ENCODE measurements around the gene NTSR1. TPM values are rescaled to one million over a fixed set of nuclear protein-coding genes. Genes with fewer than 3 reads are reported as not detected.

Gene NTSR1
- polyA plus RNA-seq, 3 donors: 0.35 to 2.5 (median 0.40) TPM

DNA sequence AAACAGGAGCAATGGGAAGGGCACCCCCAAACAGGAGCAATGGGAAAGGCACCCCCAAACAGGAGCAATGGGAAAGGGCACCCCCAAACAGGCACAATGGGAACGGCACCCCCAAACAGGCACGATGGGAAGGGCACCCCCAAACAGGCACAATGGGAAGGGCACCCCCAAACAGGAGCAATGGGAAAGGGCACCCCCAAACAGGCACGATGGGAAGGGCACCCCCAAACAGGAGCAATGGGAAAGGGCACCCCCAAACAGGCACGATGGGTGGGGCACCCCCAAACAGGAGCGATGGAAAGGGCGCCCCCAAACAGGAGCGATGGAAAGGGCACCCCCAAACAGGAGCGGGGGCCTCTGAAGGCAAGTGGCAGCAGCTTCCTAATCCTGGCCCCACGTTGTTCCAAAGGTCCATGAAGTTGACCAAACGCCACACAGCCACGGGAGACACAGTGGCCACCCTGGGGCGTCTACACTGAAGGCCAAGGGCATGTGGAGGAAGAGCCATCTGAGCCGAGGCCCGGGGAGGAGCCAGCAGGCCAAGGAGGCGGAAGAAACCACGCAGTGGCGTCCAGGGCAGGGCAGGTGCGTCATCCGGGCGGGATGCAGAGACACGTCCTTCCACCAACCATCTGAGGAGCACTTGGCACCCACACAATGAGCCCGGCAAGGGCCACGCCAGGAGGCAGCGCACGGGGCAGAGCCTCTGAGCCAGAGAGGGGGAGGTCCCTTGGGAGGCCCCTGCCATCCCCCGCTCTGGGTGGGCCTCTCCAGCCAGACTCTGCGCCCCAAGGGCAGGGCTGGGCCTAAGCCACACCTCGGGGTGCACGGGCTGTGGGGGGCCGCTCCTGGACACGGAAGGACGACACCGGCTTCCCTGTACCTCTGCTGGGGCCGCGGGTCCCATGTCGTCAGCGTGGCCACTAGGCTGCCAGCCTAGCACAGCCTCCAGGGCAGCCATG is 21.5 kb upstream of the NTSR1 start:
- H3K9ac ChIP-seq (ENCODE audit: insufficient read depth, low read length, poor library complexity, severe bottlenecking): no peak overlapping the region
- no peak overlapping the region for H3K4me3 Mint-ChIP-seq
- H3K27me3 Mint-ChIP-seq (ENCODE audit: low read depth in 3 of 3): peaks cover 4 to 5% (median 4%) of the 10 kb centered on the region in 3 donors
- peak overlapping the region in 1 of 2 donors; percentile 68 for H3K27ac ChIP-seq (ENCODE audit: low read depth in 1 of 2, low read length in 2 of 2)
- H3K36me3 Mint-ChIP-seq: no peaks in the 10 kb centered on the region
- TF ChIP-seq, protein P1, sequence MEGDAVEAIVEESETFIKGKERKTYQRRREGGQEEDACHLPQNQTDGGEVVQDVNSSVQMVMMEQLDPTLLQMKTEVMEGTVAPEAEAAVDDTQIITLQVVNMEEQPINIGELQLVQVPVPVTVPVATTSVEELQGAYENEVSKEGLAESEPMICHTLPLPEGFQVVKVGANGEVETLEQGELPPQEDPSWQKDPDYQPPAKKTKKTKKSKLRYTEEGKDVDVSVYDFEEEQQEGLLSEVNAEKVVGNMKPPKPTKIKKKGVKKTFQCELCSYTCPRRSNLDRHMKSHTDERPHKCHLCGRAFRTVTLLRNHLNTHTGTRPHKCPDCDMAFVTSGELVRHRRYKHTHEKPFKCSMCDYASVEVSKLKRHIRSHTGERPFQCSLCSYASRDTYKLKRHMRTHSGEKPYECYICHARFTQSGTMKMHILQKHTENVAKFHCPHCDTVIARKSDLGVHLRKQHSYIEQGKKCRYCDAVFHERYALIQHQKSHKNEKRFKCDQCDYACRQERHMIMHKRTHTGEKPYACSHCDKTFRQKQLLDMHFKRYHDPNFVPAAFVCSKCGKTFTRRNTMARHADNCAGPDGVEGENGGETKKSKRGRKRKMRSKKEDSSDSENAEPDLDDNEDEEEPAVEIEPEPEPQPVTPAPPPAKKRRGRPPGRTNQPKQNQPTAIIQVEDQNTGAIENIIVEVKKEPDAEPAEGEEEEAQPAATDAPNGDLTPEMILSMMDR (IDR thresholded peaks at IDR 0.05): no peak
- intact Hi-C loops (cut with micrococcal nuclease): loop anchor here in 1 of 2 donors (1.0 kb wide), 1 partner anchor 9 kb away; no protein-coding TSS in a partner anchor
- no peaks in the 10 kb centered on the region for H4K20me1 ChIP-seq (ENCODE audit: insufficient read depth, low read length)
- WGBS (ENCODE audit: insufficient coverage): 89% methylated on average over 29 of the region's 37 CpGs
- no peak overlapping the region for H2AFZ ChIP-seq (ENCODE audit: insufficient read depth, low read depth, low read length, poor library complexity, severe bottlenecking)
- peaks cover 44% of the 10 kb centered on the region for H3K4me1 Mint-ChIP-seq
- peak overlapping the region; percentile 61 for H3K4me2 ChIP-seq (replicated peaks; ENCODE audit: extremely low read depth, low read length, poor library complexity, severe bottlenecking)
- H3K27me3 ChIP-seq (ENCODE audit: control insufficient read depth in 2 of 2, insufficient read depth in 2 of 2, low read length in 2 of 2): no peaks in the 10 kb centered on the region
- peak overlapping the region in 4 of 7 donors; percentile 36 to 90 (median 77) for H3K27ac Mint-ChIP-seq
- peaks cover 28 to 47% of the 10 kb centered on the region in 2 donors for H3K4me1 ChIP-seq (ENCODE audit: control insufficient read depth in 1 of 2, insufficient read depth in 2 of 2, low read length in 2 of 2)
- no peaks in the 10 kb centered on the region for H3K36me3 ChIP-seq (replicated peaks in 1 of 2; ENCODE audit: control insufficient read depth in 1 of 2, insufficient read depth in 2 of 2, low read length in 2 of 2)
- no peaks in the 10 kb centered on the region for H3K9me3 ChIP-seq (replicated peaks in 1 of 2; ENCODE audit: control insufficient read depth in 1 of 2, insufficient read depth in 1 of 2, low read length in 2 of 2)
- peaks cover 0 to 3% (median 0%) of the 10 kb centered on the region in 7 donors for H3K9me3 Mint-ChIP-seq
- no peaks in the 10 kb centered on the region for H3K79me2 ChIP-seq (ENCODE audit: insufficient read depth, low read length)
- peak overlapping the region in 1 of 3 experiments; percentile 66 for H3K4me3 ChIP-seq (replicated peaks in 1 of 3; ENCODE audit: low read depth in 2 of 3, low read length in 3 of 3)
- DNase-seq: no peak

GRCh38 chr20:62688083-62688482 is 20.6 kb upstream of the NTSR1 start:
- Histone ChIP-seq H3K27me3 (ENCODE audit: control insufficient read depth in 2 of 2, insufficient read depth in 2 of 2, low read length in 2 of 2) (no peaks in the 10 kb centered on the region), H3K4me1 (ENCODE audit: control insufficient read depth in 1 of 2, insufficient read depth in 2 of 2, low read length in 2 of 2) (peaks cover 32 to 53% of the 10 kb centered on the region in 2 donors), H4K20me1 (ENCODE audit: insufficient read depth, low read length) (no peaks in the 10 kb centered on the region), H2AFZ (ENCODE audit: insufficient read depth, low read depth, low read length, poor library complexity, severe bottlenecking) (no peak overlapping the region), H3K4me2 (replicated peaks; ENCODE audit: extremely low read depth, low read length, poor library complexity, severe bottlenecking) (no peak overlapping the region), H3K9ac (ENCODE audit: insufficient read depth, low read length, poor library complexity, severe bottlenecking) (no peak overlapping the region), H3K36me3 (replicated peaks in 1 of 2; ENCODE audit: control insufficient read depth in 1 of 2, insufficient read depth in 2 of 2, low read length in 2 of 2) (no peaks in the 10 kb centered on the region), H3K4me3 (replicated peaks in 1 of 3; ENCODE audit: low read depth in 2 of 3, low read length in 3 of 3) (no peak overlapping the region), H3K9me3 (replicated peaks in 1 of 2; ENCODE audit: control insufficient read depth in 1 of 2, insufficient read depth in 1 of 2, low read length in 2 of 2) (no peaks in the 10 kb centered on the region), H3K79me2 (ENCODE audit: insufficient read depth, low read length) (no peaks in the 10 kb centered on the region), H3K27ac (ENCODE audit: low read depth in 1 of 2, low read length in 2 of 2) (no peak overlapping the region)
- Mint-ChIP-seq H3K27ac (no peak overlapping the region), H3K27me3 (ENCODE audit: low read depth in 3 of 3) (peaks cover 7 to 8% (median 8%) of the 10 kb centered on the region in 3 donors), H3K4me1 (peaks cover 48% of the 10 kb centered on the region), H3K4me3 (no peak overlapping the region), H3K9me3 (peaks cover 0 to 3% (median 0%) of the 10 kb centered on the region in 7 donors), H3K36me3 (no peaks in the 10 kb centered on the region)
- intact Hi-C loops (cut with micrococcal nuclease): no loop called here
- WGBS (ENCODE audit: insufficient coverage): 90% methylated on average over 11 of the region's 11 CpGs
- DNase-seq: no peak
- TF ChIP-seq, protein P1 (IDR thresholded peaks at IDR 0.05): no peak
